GM21447 (cell line): ENCODE results near the gene EEF1G.
"Not testable (repeated sequence)": the region's sequence is repeated elsewhere in the genome, so short reads cannot be mapped to it uniquely, and the experiment has no call there.

Experiments
- ATAC-seq: cut with Tn5 transposase; IDR thresholded peaks from one replicate; pipeline ENCODE4 v1.9.1; 2021; ENCODE audit not compliant: unreplicated experiment

The EEF1G gene

DNA sequence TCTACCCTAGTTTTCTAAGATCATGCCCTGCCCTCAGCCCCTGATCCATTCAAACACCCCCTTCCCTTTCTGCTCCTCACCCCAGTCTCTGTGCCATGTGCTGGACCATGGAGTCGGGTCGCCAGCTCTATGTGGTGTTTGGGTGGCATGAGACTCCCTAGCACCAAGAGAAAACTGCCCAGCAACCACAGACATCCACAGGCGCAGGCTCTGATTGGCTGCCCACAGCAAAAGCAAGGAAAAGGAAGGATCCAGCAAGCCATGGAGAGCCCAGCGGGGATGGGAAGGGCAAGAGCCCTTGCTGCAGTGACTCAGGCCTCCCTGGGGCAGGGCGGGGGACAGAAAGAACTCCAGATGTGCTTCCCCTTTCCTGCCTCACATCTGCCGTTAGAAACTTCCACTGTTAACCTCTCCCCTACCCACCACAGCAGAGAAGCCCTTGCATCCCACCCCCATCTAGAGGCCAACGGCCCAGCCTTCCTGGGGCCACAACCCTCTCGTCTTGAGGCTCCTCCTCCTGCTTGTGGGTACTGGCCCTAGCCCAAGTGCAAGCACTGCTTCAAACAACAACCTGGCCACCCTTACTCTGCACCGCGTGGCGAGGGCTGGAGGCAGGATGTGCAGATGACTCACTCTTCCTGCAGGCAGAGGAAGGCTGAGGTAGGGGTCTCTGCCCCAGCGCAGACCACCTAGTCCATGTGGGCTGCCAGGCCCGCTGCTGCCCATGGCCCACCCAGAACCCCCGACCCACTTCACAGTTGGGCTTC is 17.4 kb downstream of the EEF1G start:
- peak; percentile 44 for ATAC-seq

- ATAC-seq, result peak; percentile 28
Observed at GRCh38 chr11:62555464-62556107, 18.1 kb downstream of the EEF1G start.

DNA sequence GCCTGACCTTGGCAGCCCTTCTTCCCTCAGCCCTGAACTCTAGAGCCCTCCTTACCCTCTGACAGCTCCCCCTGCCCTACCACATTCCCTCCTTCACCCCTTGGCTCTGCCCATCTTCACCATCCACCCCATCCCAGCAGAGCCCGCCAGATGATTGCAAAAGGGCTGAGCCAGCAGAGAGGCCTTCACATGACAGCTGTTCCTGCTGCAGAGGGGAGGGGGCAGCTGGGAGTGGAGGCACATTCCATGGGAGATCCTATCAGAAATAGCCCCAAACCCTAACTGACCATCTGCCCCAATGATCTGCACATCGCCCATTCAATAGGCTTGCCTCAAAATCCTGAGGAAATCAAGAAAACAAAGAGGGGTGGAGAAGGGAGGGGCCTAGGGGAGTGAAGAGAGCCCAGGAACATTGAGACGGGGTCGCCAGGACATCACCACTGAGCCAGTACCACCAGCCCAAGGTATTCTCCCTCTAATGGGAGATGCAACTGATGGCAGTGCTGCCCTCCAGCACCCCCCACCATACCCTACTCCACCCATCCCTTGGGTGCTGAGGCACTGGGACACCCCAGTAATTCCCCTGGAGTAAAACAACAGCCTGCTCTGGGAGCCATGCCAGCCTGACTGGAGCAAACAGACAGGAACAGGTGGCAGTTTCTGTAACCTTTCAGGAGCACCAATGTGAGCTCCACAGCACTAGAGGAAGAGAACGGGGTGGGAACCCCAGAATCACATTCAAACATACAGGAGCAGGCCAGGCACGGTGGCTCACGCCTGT is 19.1 kb downstream of the EEF1G start:
- ATAC-seq, result no peak

GRCh38 chr11:62553839-62554361 is 19.8 kb downstream of the EEF1G start:
- no peak for ATAC-seq

- no peak for ATAC-seq
Observed at GRCh38 chr11:62553080-62553838, 20.4 kb downstream of the EEF1G start.

- ATAC-seq, result no peak
Observed at GRCh38 chr11:62552485-62553079, 21.1 kb downstream of the EEF1G start.

- ATAC-seq, result not testable (repeated sequence)
Observed at GRCh38 chr11:62550478-62550877, 23.2 kb downstream of the EEF1G start.

DNA sequence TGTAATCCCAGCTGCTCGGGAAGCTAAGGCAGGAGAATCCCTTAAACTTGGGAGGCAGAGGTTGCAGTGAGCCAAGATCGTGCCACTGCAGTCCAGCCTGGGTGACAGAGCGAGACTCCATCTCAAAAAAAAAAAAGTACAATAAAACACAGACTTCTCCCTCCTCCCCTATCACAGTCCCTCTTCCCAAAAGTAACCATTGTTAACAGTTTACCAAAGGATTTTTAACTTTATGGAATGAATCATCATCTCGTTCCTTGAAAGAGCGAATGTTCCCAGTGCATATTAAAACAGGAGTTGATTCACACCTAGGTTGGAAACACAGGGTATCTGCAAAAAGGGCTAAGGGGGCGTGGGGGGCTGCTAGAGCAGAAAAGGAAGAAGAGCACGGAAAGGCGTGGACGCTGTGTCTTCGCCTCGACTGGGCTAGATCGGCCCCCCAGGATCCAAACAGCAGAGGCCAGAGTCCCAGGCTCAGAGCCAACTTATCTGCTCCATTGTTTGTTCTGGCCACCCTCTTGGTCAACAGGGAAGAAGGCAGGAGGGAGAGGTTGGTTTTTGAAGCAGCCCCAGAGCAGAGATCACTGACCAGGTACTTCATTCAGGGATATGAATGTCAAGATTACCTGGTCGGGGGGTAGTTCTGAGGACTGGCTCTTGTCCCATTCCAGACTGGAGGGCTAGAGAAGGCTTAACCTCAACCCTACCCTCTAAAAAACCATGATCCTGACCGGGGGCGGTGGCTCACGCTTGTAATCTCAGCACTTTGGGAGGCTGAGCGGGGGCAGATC is 25.0 kb downstream of the EEF1G start:
- ATAC-seq, result no peak

DNA sequence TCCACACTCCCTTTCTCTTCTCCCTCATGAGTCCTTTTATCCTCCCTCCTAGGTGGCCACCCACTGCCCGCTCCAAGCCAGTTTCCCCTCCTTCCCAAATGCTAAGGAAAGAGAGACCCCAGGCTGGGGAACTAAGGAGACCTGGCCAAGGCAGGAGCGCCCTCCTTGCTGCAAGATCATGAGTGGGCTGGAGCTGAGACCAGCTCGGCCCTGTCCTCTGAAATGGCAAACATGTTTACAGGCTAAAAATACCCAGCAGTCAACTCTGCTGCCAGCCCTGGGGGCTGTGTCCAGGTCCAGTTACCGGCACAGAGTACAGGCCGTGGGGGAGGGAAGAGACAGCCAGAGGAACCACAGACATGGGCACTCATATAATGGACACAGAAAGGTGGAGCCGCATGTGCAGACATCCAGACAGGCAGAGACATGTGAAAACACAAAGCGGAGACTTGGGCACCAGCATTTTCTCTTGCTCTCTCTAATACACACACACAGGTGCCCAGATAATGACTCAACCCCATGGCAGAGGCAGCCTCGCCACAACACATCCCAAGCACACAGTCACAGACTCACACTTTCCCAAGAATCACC is 25.9 kb downstream of the EEF1G start:
- ATAC-seq, result no peak

DNA sequence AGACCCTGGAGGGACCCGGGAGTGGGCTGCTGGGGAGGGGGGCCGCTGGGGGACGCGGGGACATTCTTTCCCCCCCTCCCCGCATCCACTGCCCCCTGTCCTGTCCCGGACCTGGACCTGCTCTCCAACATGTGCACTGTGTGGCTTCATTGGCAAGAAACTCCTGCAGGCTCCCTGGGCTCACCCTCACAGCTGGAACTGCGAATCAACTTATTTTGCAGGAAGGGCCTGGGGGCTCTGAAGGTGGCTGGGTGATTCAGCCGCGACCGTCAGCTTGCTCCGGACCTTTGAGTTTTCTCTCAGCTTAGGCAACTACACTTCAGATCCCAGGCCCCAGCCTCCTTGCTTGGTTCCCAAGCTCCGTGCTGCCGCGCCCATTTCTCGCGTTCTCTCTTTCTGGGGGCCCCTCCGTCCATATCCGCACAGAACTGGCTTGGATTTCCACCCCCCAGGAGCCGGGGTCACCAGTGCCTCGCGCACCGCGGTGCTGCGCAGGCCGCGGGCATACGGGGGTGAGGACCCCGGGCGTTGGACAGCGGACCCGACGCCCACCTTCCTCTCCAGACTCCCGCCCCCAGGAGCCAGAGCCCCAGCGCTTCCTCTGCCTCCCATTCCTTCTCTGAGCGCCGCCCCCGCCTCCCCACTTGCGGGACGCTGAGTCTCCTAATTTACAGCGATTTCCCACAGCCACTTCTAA is 26.6 kb downstream of the EEF1G start:
- ATAC-seq, result no peak

DNA sequence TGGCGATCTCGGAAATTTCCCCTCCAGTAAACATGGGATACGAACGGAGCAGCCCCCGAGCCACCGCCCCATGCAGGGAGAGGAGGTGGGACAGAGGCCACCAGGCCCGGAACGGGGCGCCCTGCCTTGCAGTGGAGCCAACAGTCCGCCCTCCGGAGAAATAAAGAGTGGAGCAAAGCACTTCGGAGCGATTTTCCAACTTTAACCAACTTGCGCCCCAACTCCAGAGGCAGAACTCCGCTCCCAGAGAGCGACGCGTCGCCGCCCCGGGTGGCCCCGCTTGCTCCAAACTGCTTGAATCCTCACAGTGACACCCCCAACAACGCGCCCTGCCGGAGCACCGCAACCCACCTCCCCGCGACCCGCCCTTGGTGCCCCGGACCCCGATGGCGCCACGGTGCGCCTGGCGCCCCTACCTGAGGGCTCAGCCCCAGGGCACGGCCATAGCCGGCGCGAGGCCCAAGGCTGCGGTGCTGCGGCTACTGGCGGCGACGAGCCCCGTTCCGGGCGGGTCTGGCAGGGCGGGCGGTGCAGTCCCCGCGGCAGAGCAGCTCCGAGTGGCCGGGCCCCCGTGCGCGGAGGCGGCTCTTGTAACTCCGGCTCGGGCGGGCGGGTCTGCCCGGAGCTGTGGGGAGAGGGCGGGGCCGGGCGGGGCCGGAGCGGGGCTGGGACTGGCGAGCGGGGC is 27.3 kb downstream of the EEF1G start, which contains the start of gene AHNAK:
Gene AHNAK, minus strand, starts transcription at position 563 of the 685 bp plus-strand sequence. CDS start 10,708 bp downstream, outside the sequence.
- ATAC-seq, result no peak

- no peak for ATAC-seq
Observed at GRCh38 chr11:62545437-62546243, 28.1 kb downstream of the EEF1G start.

GRCh38 chr11:62544581-62545436 is 28.9 kb downstream of the EEF1G start:
- no peak for ATAC-seq

DNA sequence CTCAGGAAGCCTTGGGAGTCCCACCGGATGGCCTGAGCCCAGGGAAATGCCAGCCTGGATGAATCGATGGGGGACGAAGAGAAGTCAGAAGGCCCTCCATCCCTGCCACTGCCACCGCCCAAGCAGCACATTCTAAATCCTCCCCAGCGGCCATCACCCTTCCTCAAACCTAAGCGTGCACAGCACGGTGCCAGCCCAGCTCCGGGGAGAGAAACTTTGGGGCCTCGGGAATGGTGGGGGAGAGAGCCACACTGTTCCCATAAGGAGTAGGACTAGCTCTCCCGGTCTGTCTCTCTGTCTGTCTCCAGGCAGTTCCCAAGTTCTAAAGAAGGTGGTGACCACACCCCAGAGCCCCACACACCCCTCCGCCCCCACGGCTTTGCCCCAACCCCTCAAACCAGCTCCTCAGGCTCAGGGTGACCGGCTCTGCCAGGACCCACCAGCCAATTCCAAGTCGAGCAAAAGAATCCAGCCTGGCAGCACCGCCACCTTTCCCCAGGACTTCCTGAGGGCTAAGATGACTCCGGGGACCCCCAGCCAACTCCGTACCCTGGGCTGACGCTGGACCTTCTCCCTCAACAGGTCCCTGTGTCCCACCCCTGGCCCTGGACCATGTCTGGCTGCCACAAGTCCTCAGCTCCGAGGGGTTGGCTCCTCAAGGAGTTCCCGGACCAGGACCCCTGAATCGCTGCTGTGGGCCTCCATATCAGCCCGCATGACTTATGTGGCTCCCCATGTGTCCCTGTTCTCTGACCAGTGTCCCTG is 29.8 kb downstream of the EEF1G start:
- ATAC-seq, result no peak

- ATAC-seq, result no peak
Observed at GRCh38 chr11:62542750-62543567, 30.7 kb downstream of the EEF1G start.
